ENCODE data around the gene DCTD.

DCTD gene

DNA sequence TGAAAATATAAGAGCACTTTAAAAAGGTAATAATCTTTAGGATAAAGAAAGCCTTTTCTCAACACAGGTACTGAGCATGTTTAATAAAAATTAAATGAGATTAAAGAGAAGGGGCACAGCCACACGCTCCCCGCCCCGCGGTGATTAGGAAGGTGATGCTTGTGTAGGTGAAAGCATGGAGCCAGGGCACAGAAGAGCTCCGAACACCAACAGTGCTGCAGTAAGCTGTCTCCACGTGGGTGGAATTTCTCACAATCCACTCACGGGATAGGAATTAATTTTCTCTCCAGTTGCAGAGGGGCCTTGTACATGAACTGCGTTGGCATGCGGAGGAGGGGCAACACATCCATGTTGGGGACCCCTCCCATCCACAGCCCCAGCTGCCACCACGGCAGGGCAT lies 27.0 kb downstream of the DCTD start:
- no peak for DNase-seq (ENCODE audit: low read depth)

- DNase-seq (ENCODE audit: low read depth) = no peak
These were observed 28.3 kb downstream of the DCTD start for GRCh38 chr4:182888891-182889290.

- DNase-seq (ENCODE audit: low read depth) = no peak
These were observed 30.4 kb downstream of the DCTD start for GRCh38 chr4:182886768-182887167.

DNA sequence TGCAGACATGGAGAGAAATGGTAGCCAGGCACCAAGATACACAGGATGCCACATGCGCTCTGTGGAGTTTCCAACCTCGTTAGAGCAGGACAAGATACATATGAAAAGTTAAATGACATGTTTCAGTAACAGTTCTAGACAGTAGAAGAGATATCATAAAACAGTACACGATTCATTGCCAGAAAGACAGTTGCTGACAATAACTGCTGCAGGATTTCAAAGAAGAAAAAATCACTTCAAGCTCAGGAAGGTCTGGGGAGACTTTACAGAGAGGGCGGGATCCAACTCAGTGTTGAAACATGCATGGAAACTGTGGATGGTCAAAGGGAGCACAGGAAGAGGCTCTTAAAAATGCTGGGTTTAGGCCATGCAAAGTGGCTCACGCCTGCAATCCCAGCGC lies 31.0 kb downstream of the DCTD start:
- DNase-seq (ENCODE audit: low read depth) = no peak

DNA sequence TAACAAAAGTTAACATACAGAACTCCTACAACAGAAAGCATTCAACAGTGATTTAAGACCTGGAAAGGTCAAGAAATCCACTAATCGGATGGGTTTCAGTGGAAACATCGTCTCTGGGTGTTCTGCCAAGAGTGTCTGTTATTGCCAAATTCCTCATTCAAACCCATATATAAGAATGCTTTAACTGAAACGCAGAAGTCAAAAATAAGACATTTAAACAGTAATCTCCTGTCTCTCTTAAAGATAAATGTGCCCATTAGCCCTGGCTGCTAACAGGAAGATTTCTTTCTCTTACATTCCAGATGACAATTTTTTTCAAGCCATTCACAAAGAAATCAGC lies 31.5 kb downstream of the DCTD start:
- DNase-seq (ENCODE audit: low read depth) = no peak

GRCh38 chr4:182885022-182885737 lies 32.0 kb downstream of the DCTD start:
- no peak for DNase-seq (ENCODE audit: low read depth)

- DNase-seq (ENCODE audit: low read depth) = no peak
These were observed 33.1 kb downstream of the DCTD start for GRCh38 chr4:182884040-182884439.

GRCh38 chr4:182883351-182883750 lies 33.8 kb downstream of the DCTD start:
- DNase-seq (ENCODE audit: low read depth) = no peak

- DNase-seq (ENCODE audit: low read depth) = no peak
These were observed 35.3 kb downstream of the DCTD start for GRCh38 chr4:182881914-182882313.

GRCh38 chr4:182880387-182881356 lies 36.5 kb downstream of the DCTD start:
- DNase-seq (ENCODE audit: low read depth) = no peak

GRCh38 chr4:182879913-182880312 lies 37.3 kb downstream of the DCTD start:
- no peak for DNase-seq (ENCODE audit: low read depth)

DNA sequence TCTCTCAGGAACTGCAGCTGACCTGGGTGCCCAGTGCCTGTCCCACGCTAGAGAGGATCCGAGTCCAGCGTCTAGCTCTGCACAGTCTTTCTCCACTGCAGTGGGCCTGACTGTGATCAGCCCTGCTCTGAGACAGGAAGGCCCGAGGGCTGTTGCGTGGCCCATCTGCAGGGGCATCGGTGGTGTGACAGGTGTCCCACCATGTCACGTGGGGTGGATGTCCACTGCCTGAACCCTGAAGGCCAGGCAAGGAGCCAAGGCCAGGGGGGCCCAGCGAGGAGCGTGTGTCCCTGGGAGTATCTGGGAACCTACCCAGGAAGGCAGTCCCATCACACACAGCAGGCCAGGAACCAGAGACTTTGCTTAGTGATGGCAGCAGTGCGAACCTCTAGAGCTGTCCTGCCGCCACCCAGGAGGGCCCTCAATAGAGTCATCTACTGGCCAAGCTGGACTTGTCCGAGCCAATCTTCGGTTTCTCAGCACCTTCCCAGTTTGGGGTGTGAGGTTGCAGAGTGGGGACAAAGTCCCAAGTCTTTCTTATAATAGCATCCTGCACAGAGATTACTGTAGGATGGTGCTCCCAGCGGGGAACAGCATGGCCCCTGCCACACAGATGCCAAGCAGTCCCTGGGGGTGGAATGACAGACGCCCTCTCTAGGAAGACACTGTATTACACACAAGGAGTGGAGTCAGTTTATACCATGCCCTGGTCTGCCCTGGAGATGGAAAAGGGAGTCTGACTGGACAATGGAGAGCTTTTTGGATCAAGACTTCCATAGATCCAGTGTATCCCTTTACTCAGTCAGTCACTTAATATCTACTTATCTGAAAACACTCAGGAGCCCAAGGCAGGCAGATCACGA lies 38.3 kb downstream of the DCTD start:
- DNase-seq (ENCODE audit: low read depth) = no peak

GRCh38 chr4:182877326-182877883 lies 39.8 kb downstream of the DCTD start:
- no peak for DNase-seq (ENCODE audit: low read depth)

DNA sequence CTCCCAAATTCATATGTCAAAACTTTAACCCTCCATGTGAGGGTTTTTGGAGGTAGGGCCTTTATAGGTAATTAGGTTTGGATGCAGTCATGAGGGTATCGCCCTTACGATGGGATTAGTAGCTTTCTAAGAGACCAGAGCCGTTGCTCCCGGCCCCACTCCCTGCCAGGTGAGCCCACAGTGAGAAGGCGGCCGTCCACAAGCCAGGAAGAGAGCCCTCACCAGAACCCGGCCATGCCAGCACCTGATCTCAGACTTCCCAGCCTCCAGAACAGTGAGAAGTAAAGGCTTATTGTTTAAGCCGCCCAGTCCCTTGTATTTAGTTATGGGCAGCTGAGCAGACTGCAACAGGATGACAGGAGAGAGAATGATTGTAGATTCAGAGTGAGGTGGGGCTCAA lies 40.8 kb downstream of the DCTD start:
- DNase-seq (ENCODE audit: low read depth) = no peak

DNA sequence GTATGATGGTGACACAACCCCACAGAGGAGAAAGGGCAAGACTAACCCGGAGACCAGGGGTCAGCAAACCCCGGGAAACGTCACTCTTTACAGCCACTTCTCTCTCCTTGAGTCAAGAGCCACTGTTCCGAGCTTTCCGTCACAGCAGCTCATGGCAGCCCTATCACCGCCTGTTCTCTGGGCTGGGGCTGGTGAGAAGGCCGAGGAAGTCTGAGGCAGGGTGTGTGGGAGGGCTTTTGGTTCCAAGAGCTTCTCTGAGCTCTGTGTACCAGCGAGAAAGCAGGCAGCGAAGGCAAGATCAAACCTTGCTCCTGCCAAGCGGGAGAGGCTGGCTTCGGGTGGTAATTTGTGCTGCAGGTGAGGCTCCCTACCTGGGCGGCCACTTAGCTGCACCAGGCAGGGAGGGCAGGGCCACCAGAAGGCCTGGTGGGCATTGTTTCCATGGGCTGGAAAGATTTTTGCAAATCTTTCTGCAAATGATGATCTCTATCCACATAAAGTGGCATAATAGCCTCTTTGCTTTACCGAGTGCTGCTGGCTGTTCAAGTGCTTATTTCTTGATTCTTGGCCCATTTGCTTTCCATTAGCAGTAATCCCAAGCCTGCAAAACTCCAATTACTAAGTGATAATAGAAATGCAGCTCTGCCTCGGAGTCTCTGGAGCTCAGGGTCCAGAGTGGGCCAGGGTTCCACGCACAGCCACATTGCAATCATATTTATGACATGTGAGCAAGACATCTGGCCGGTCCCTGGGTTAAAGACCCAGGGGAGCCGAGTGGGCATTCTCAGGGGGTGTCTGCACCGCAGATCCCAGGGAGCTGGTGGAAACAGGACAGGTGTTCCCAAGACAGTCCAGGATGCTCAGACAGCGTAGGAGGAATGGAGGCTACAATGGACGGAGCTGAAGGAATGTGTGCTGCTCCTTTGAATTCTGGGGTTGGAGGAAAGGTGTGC lies 41.5 kb downstream of the DCTD start:
- DNase-seq (ENCODE audit: low read depth) = no peak

DNA sequence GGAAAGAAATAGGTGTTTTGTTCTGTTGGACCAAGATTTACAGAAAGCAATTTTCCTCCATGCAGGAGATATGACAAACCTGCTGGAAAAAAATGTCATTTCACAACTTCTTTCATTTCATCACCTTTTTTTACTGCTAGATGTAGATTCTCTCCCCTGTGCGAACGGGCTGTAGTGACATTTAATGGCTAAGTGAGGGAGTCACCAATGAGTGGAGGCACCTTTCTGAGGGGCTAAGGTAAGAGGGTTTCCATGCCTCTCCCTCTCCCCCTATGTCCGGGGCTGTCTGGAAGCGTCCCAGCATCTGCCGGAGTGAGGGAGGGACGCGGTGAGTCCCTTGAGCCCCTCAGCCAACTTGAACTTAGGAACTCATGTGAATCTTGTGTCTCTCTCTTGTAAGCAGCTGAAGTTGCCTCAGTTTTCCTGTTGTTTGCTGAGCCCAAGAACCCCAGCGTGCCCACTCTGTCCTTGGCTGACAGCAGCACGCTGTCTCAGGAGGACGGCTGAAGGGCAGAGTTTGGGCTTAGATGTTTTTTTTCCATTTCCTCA lies 42.3 kb downstream of the DCTD start:
- DNase-seq (ENCODE audit: low read depth) = no peak

DNA sequence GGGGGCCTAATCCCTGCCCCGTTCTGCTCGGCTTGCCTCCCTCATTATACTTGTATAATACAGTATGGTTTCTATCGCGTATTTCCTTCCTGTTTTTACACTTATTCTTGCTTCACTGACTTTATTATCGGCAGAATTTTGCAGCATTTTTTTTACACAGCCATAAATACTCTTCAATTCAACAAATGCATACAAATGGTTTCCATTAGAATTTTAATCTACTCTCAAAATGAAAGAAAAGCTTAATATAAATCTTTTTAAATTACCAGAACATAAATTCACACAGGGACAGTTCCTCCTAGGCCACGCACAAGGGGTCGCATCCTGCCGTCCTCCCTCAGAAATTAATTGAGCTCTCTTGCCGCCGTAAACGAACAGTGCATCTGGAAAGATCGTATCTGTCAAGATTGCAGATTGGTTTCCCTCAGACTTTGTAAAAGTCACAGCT lies 42.9 kb downstream of the DCTD start:
- DNase-seq (ENCODE audit: low read depth) = no peak

GRCh38 chr4:182873726-182874125 lies 43.5 kb downstream of the DCTD start:
- DNase-seq (ENCODE audit: low read depth) = no peak

DNA sequence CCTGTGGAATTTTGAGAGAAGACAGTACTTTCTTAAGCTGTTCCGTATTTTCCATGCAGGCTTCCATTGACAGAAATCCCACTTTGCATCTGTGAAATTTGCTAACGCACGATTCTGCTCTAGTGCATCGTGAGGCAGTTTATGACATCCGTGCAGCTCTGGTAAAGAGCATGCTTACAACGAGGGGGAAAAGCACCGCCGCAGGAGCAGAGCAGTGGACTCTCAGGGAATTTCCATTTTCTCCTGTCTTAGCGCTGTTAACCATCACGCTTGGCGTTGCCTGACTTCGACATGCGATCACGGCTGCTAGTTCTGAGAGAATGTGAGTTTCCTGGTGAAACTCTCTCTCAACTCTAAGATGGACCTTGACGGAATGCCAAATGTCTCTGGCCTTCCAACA lies 43.9 kb downstream of the DCTD start:
- no peak for DNase-seq (ENCODE audit: low read depth)

DNA sequence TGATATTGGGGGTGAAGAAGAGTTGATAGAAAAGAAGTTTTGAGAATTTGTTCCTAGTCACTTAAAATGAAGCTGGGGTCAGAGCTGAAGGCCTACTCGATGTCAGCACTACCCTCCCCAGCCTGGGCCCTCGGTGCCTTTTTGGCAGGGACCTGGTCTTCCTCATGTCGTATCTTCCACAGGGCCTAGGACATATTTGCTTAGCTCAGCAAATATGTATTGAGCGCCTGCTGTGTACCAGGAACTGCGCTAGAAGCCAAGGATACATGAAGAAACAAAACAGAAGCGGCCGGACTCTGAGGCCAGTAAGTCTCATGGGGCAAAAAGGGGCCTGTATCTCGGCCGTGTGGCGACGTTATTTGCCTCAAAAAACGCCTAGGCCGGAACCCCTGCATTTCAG lies 44.3 kb downstream of the DCTD start:
- no peak for DNase-seq (ENCODE audit: low read depth)

DNA sequence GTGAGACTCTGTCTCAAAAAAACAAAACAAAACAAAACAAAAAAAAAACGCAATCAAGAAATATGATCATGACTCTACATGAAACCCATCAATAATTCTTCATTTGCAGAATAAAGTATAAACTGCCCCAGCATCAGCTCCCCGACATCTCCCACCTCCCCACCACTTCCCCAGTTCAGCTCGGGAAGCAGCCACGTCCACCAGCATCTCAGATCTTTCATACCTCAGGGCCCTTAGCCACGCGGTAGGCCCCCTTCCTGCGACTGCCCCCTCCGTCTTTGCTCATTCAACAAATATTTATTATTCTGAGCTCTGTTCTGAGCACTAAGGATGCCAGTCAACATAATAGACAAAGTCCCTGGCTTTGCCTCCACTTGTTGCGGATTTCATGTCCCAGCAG lies 45.6 kb downstream of the DCTD start:
- no peak for DNase-seq (ENCODE audit: low read depth)

Data from CMK (cell line).